BE2C (cell line): ENCODE data around the gene TBXT.

Experiments used
- DNase-seq: peaks from one replicate; pipeline ENCODE4 v3.0.0-alpha.2; 2020
- H3K27me3 ChIP-seq: fragments of 250-450 bp; sonication (Bioruptor Pico); 2 replicates; pipeline ENCODE4 v1.5.1; 2020; ENCODE audit warnings: mild to moderate bottlenecking
- H3K36me3 ChIP-seq: fragments of 250-450 bp; sonication (Bioruptor Pico); 2 replicates; pipeline ENCODE4 v1.5.1; 2020; ENCODE audit warnings: mild to moderate bottlenecking
- H3K4me1 ChIP-seq: fragments of 250-450 bp; sonication (Bioruptor Pico); 2 replicates; pipeline ENCODE4 v1.5.1; 2020
- H3K4me3 ChIP-seq: 2 replicates; pipeline ENCODE4 v1.5.1; 2011; ENCODE audit warnings: low read depth, low read length
- H3K9me3 ChIP-seq: fragments of 250-450 bp; sonication (Bioruptor Pico); 2 replicates; pipeline ENCODE4 v1.5.1; 2020
- CTCF ChIP-seq: IDR thresholded peaks from 2 replicates; pipeline ENCODE4 v1.5.1; 2012; ENCODE audit warnings: mild to moderate bottlenecking, low read depth, low read length

TBXT gene

DNA sequence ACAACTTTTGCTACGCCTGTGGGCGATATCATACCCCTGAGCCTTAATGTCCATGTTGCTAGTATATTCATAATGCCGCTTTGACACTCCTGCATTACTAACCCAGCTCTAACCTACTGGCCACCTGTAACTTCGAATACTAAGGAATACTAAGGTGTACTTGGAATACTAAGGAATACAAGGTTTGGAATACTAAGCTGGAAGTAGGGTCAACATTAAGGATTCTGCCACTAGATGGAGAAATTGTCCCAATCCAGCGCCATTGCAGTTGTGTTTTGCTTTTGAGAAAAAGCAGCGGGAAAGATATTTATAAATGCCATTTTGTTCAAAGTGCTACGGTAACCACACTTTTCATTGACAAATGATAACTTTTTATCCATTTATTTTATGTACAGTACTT, 10.7 kb downstream of the TBXT start:
- no peaks in the 10 kb centered on the region for H3K36me3 ChIP-seq
- H3K9me3 ChIP-seq, result no peaks in the 10 kb centered on the region
- H3K4me3 ChIP-seq, result no peak overlapping the region
- H3K4me1 ChIP-seq, result no peaks in the 10 kb centered on the region
- peak; percentile 73 for TF ChIP-seq CTCF
- DNase-seq, result no peak
- no peaks in the 10 kb centered on the region for H3K27me3 ChIP-seq

DNA sequence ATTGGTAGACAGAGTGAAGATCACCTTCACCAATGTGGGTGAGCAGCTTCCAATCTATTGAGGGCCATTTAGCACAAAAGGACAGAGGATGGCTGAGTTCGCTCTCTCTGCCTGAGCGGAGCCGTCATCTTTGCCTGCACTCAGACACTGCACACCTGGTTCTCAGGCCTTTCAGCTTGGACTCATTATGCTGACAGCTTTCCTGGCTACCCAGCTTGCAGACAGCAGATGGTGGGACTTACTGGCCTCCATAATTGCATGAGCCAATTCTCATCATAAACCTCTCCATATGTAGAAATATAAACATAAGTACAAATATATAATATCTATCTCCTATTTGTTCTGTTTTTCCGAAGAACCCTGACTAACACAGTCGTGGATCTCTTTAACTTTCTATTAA, 13.7 kb downstream of the TBXT start:
- no peak for DNase-seq

GRCh38 chr6:166152660-166153059, 15.0 kb downstream of the TBXT start:
- H3K27me3 ChIP-seq, result no peaks in the 10 kb centered on the region
- H3K9me3 ChIP-seq, result no peaks in the 10 kb centered on the region
- no peak overlapping the region for H3K4me3 ChIP-seq
- TF ChIP-seq CTCF, result no peak
- no peaks in the 10 kb centered on the region for H3K4me1 ChIP-seq
- no peak for DNase-seq
- no peaks in the 10 kb centered on the region for H3K36me3 ChIP-seq

More for the DNA sequence above, 13.7 kb downstream of the TBXT start:
- no peaks in the 10 kb centered on the region for H3K27me3 ChIP-seq
- no peak for TF ChIP-seq CTCF
- no peak overlapping the region for H3K4me3 ChIP-seq
- H3K36me3 ChIP-seq, result no peaks in the 10 kb centered on the region
- no peaks in the 10 kb centered on the region for H3K4me1 ChIP-seq
- no peaks in the 10 kb centered on the region for H3K9me3 ChIP-seq

GRCh38 chr6:166151798-166152197, 15.9 kb downstream of the TBXT start:
- peaks cover under 1% of the 10 kb centered on the region; the same call in 1 of the 2 replicates for H3K27me3 ChIP-seq
- TF ChIP-seq CTCF, result no peak
- H3K36me3 ChIP-seq, result no peaks in the 10 kb centered on the region
- no peaks in the 10 kb centered on the region for H3K9me3 ChIP-seq
- no peaks in the 10 kb centered on the region for H3K4me1 ChIP-seq
- H3K4me3 ChIP-seq, result no peak overlapping the region
- DNase-seq, result no peak

DNA sequence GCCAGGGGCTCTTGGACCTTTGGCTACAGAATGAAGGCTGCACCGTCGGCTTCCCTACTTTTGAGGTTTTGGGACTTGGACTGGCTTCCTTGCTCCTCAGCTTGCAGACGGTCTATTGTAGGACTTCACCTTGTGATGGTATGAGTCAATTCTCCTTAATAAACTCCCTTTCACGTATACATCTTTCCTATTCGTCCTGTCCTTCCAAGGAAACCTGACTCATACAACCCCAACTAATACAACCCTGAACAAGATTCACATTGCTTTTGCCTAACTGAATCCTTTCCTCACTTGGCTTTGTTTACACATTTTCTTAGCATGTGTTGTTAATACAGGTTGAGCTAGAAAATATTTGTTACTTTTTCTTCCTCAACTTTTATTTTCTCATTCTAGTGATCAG, 21.9 kb downstream of the TBXT start:
- Histone ChIP-seq H3K36me3 (no peaks in the 10 kb centered on the region), H3K27me3 (peaks cover 4% of the 10 kb centered on the region; the same call in 1 of the 2 replicates), H3K4me3 (no peak overlapping the region), H3K4me1 (no peaks in the 10 kb centered on the region), H3K9me3 (no peaks in the 10 kb centered on the region; the same call in 1 of the 2 replicates)
- DNase-seq, result no peak
- TF ChIP-seq CTCF, result no peak

DNA sequence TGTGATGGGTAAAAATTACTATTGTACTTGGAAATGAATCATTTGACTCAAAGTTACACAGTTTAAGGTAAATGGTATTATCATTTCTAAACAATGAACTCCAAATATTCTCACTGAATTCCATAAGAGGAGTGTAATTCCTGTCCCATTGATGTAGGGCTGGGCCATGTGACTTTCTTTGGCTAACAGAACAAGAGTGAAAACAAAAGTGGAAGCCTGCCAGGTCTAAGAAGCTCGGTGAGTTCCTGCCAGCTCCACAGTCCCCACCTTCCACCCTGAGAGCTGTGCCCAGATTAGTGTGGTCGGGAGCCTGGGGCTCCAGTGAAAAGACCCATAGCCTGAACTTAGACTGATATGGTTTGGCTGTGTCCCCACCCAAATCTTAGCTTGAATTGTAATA, 24.6 kb downstream of the TBXT start:
- TF ChIP-seq CTCF, result no peak
- DNase-seq, result no peak

More for the DNA sequence above, 24.6 kb downstream of the TBXT start:
- Histone ChIP-seq H3K4me3 (no peak overlapping the region), H3K36me3 (no peaks in the 10 kb centered on the region), H3K9me3 (no peaks in the 10 kb centered on the region; the same call in 1 of the 2 replicates), H3K27me3 (peaks cover 4% of the 10 kb centered on the region; the same call in 1 of the 2 replicates), H3K4me1 (no peaks in the 10 kb centered on the region)
